ENCODE data around the gene TPCN2. TPM values are rescaled to one million over a fixed set of nuclear protein-coding genes. Genes with fewer than 3 reads are reported as not detected.
"Not testable (repeated sequence)": the region's sequence is repeated elsewhere in the genome, so short reads cannot be mapped to it uniquely, and the experiment has no call there.

TPCN2 gene
- total RNA-seq, 1 experiment from 2014 or later = 20.6 TPM

GRCh38 chr11:69133251-69133650 lies 84.5 kb downstream of the TPCN2 start:
- Histone ChIP-seq H3K36me3 (ENCODE audit: control insufficient read depth, insufficient read depth, low read length) (no peaks in the 10 kb centered on the region), H3K4me3 (ENCODE audit: low read depth in 2 of 2, low read length in 2 of 2) (no peak overlapping the region), H3K27me3 (ENCODE audit: control insufficient read depth, insufficient read depth, low read length) (no peaks in the 10 kb centered on the region), H3K9me3 (ENCODE audit: control insufficient read depth, insufficient read depth, low read depth, low read length) (peaks cover 8% of the 10 kb centered on the region; the same call in 1 of the 2 replicates), H3K27ac (ENCODE audit: low read length) (peak overlapping the region; percentile 35; the same call in 1 of the 2 replicates), H3K4me1 (ENCODE audit: control insufficient read depth, insufficient read depth, low read length) (peaks cover 18% of the 10 kb centered on the region)
- ATAC-seq (no peak), DNase-seq (ENCODE audit: low read depth, low spot score) (no peak)
- ChIA-PET POLR2A (no interaction called here), CTCF (no interaction called here)
- in situ Hi-C loops (cut with HindIII; ENCODE audit: low pct_unique_long_range_greater_than_20kb, low sequenced_read_pairs) = no loop called here
- TF ChIP-seq, protein P1, sequence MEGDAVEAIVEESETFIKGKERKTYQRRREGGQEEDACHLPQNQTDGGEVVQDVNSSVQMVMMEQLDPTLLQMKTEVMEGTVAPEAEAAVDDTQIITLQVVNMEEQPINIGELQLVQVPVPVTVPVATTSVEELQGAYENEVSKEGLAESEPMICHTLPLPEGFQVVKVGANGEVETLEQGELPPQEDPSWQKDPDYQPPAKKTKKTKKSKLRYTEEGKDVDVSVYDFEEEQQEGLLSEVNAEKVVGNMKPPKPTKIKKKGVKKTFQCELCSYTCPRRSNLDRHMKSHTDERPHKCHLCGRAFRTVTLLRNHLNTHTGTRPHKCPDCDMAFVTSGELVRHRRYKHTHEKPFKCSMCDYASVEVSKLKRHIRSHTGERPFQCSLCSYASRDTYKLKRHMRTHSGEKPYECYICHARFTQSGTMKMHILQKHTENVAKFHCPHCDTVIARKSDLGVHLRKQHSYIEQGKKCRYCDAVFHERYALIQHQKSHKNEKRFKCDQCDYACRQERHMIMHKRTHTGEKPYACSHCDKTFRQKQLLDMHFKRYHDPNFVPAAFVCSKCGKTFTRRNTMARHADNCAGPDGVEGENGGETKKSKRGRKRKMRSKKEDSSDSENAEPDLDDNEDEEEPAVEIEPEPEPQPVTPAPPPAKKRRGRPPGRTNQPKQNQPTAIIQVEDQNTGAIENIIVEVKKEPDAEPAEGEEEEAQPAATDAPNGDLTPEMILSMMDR (IDR thresholded peaks at IDR 0.05) = no peak
- TF ChIP-seq, protein P2, sequence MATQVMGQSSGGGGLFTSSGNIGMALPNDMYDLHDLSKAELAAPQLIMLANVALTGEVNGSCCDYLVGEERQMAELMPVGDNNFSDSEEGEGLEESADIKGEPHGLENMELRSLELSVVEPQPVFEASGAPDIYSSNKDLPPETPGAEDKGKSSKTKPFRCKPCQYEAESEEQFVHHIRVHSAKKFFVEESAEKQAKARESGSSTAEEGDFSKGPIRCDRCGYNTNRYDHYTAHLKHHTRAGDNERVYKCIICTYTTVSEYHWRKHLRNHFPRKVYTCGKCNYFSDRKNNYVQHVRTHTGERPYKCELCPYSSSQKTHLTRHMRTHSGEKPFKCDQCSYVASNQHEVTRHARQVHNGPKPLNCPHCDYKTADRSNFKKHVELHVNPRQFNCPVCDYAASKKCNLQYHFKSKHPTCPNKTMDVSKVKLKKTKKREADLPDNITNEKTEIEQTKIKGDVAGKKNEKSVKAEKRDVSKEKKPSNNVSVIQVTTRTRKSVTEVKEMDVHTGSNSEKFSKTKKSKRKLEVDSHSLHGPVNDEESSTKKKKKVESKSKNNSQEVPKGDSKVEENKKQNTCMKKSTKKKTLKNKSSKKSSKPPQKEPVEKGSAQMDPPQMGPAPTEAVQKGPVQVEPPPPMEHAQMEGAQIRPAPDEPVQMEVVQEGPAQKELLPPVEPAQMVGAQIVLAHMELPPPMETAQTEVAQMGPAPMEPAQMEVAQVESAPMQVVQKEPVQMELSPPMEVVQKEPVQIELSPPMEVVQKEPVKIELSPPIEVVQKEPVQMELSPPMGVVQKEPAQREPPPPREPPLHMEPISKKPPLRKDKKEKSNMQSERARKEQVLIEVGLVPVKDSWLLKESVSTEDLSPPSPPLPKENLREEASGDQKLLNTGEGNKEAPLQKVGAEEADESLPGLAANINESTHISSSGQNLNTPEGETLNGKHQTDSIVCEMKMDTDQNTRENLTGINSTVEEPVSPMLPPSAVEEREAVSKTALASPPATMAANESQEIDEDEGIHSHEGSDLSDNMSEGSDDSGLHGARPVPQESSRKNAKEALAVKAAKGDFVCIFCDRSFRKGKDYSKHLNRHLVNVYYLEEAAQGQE (IDR thresholded peaks at IDR 0.05; ENCODE audit: insufficient read depth in 1 of 2, low read depth in 2 of 2, low read length in 1 of 2) = no peak
- no peak for TF ChIP-seq TCF7L2 (IDR thresholded peaks at IDR 0.05; ENCODE audit: low read depth, low read length)
- no peak for TF ChIP-seq POLR2AphosphoS5 (IDR thresholded peaks at IDR 0.05; ENCODE audit: low read depth, low read length)
- TF ChIP-seq SIN3A (IDR thresholded peaks at IDR 0.05; ENCODE audit: borderline replicate concordance, insufficient read depth, low read depth, low read length) = no peak
- no TSS peak for BruUV-seq (replicated peaks)
- intact Hi-C loops (cut with micrococcal nuclease; ENCODE audit: unreplicated experiment) = no loop called here

DNA sequence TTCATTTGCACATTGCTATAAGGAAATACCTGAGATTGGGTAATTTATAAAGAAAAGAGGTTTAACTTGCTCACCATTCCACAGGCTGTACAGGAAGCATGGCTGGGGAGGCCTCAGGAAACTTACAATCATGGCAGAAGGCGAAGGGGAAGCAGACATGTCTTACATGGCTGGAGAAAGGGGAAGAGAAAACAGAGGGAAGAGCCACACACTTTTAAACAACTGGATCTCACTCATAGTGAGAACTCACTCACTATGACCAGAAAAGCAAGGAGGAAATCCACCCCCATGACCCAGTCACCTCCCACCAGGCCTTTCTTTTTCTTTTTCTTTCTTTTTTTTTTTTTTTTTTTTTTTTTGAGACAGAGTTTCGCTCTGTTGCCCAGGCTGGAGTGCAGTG lies 85.5 kb downstream of the TPCN2 start:
- H3K4me3 ChIP-seq (ENCODE audit: low read depth in 2 of 2, low read length in 2 of 2); POLR2A ChIA-PET; H3K27ac ChIP-seq (ENCODE audit: low read length); DNase-seq (ENCODE audit: low read depth, low spot score); H3K27me3 ChIP-seq (ENCODE audit: control insufficient read depth, insufficient read depth, low read length); intact Hi-C loops (cut with micrococcal nuclease; ENCODE audit: unreplicated experiment); ATAC-seq; CTCF ChIA-PET; BruUV-seq (replicated peaks); H3K36me3 ChIP-seq (ENCODE audit: control insufficient read depth, insufficient read depth, low read length); in situ Hi-C loops (cut with HindIII; ENCODE audit: low pct_unique_long_range_greater_than_20kb, low sequenced_read_pairs); H3K9me3 ChIP-seq (ENCODE audit: control insufficient read depth, insufficient read depth, low read depth, low read length): not testable (repeated sequence)
- peaks cover 18% of the 10 kb centered on the region for H3K4me1 ChIP-seq (ENCODE audit: control insufficient read depth, insufficient read depth, low read length)

- Histone ChIP-seq H3K27ac (ENCODE audit: low read length) (no peak overlapping the region; the same call in 1 of the 2 replicates), H3K36me3 (ENCODE audit: control insufficient read depth, insufficient read depth, low read length) (no peaks in the 10 kb centered on the region), H3K4me3 (ENCODE audit: low read depth in 2 of 2, low read length in 2 of 2) (no peak overlapping the region), H3K9me3 (ENCODE audit: control insufficient read depth, insufficient read depth, low read depth, low read length) (peaks cover 8% of the 10 kb centered on the region; the same call in 1 of the 2 replicates), H3K27me3 (ENCODE audit: control insufficient read depth, insufficient read depth, low read length) (no peaks in the 10 kb centered on the region), H3K4me1 (ENCODE audit: control insufficient read depth, insufficient read depth, low read length) (peaks cover 18% of the 10 kb centered on the region)
- TF ChIP-seq, protein P2 (IDR thresholded peaks at IDR 0.05; ENCODE audit: insufficient read depth in 1 of 2, low read depth in 2 of 2, low read length in 1 of 2) = no peak
- no peak for TF ChIP-seq SIN3A (IDR thresholded peaks at IDR 0.05; ENCODE audit: borderline replicate concordance, insufficient read depth, low read depth, low read length)
- TF ChIP-seq TCF7L2 (IDR thresholded peaks at IDR 0.05; ENCODE audit: low read depth, low read length) = no peak
- TF ChIP-seq, protein P1 (IDR thresholded peaks at IDR 0.05) = no peak
- TF ChIP-seq POLR2AphosphoS5 (IDR thresholded peaks at IDR 0.05; ENCODE audit: low read depth, low read length) = no peak
- no TSS peak for BruUV-seq (replicated peaks)
- no peak for ATAC-seq
- DNase-seq (ENCODE audit: low read depth, low spot score) = no peak
- POLR2A ChIA-PET = no interaction called here
- intact Hi-C loops (cut with micrococcal nuclease; ENCODE audit: unreplicated experiment) (no loop called here), in situ Hi-C loops (cut with HindIII; ENCODE audit: low pct_unique_long_range_greater_than_20kb, low sequenced_read_pairs) (no loop called here)
- CTCF ChIA-PET = no interaction called here
These were observed 86.2 kb downstream of the TPCN2 start for GRCh38 chr11:69134957-69135356.
